DMS114 treated with DMSO at 0.1 percent for 48 hours (cell line): Measurements from ENCODE around the gene DECR2.
"Not testable (repeated sequence)": the region's sequence is repeated elsewhere in the genome, so short reads cannot be mapped to it uniquely, and the experiment has no call there.

ENCODE experiments used
- DNase-seq: peaks from one replicate; lab custom pipeline; 2025; ENCODE audit not compliant: unreplicated experiment; lab: John Stamatoyannopoulos, UW

DECR2 gene

GRCh38 chr16:378821-379182, 22.9 kb upstream of the DECR2 start:
- DNase-seq, result no peak

- DNase-seq, result no peak
Observed at GRCh38 chr16:379183-379960, 22.3 kb upstream of the DECR2 start.

- DNase-seq, result no peak
Observed at GRCh38 chr16:379961-380761, 21.5 kb upstream of the DECR2 start.

GRCh38 chr16:380762-381011, 21.0 kb upstream of the DECR2 start:
- DNase-seq, result no peak

- no peak for DNase-seq
Observed at GRCh38 chr16:381012-381788, 20.5 kb upstream of the DECR2 start.

- no peak for DNase-seq
Observed at GRCh38 chr16:381789-382717, 19.6 kb upstream of the DECR2 start, which contains the start of gene PGAP6. PGAP6 (minus strand) TSS chr16:381978; CDS start chr16:381821, 157 bp downstream.

GRCh38 chr16:383326-384051, 18.2 kb upstream of the DECR2 start:
- DNase-seq, result no peak

GRCh38 chr16:386641-387156, 15.0 kb upstream of the DECR2 start:
- no peak for DNase-seq

- DNase-seq, result not testable (repeated sequence)
Observed at GRCh38 chr16:387761-388666, 13.7 kb upstream of the DECR2 start.

- no peak for DNase-seq
Observed at GRCh38 chr16:389352-389751, 12.3 kb upstream of the DECR2 start.

GRCh38 chr16:391885-392335, 9.8 kb upstream of the DECR2 start:
- no peak for DNase-seq

- DNase-seq, result no peak
Observed at GRCh38 chr16:392450-393030, 9.1 kb upstream of the DECR2 start.

GRCh38 chr16:396199-396598, 5.5 kb upstream of the DECR2 start:
- DNase-seq, result no peak

- peak; percentile 54 for DNase-seq
Observed at GRCh38 chr16:396605-397004, 5.1 kb upstream of the DECR2 start.

GRCh38 chr16:397135-397661, 4.5 kb upstream of the DECR2 start, which contains the start of gene NME4:
NME4 (plus strand) TSS chr16:397199; CDS start chr16:397223, 24 bp downstream.
- no peak for DNase-seq

GRCh38 chr16:397736-398332, 3.9 kb upstream of the DECR2 start:
- DNase-seq, result peak; percentile 42

GRCh38 chr16:398561-399339, 2.9 kb upstream of the DECR2 start:
- DNase-seq, result no peak
